GM18508 (cell line): ENCODE results near the gene STXBP3.
A peak's percentile ranks its signal among the peaks of the same experiment; 100 is the strongest.
"Not testable (repeated sequence)": the region's sequence is repeated elsewhere in the genome, so short reads cannot be mapped to it uniquely, and the experiment has no call there.

Experiments
- ATAC-seq: cut with Tn5 transposase; IDR thresholded peaks from one replicate; pipeline ENCODE4 v1.9.1; 2021; ENCODE audit warnings: moderate number of reproducible peaks; ENCODE audit not compliant: insufficient read depth, unreplicated experiment

STXBP3 gene

GRCh38 chr1:108746382-108747170 is at the start of gene STXBP3:
TSS of gene STXBP3 (plus strand) at chr1:108746674. CDS start at chr1:108746738, 64 bp downstream.
- peak; percentile 60 for ATAC-seq

- ATAC-seq: no peak
Observed at GRCh38 chr1:108699375-108700332, 46.8 kb upstream of the STXBP3 start.

- no peak for ATAC-seq
Observed at GRCh38 chr1:108701176-108701849, 45.2 kb upstream of the STXBP3 start.

GRCh38 chr1:108702109-108702508 is 44.4 kb upstream of the STXBP3 start:
- ATAC-seq: not testable (repeated sequence)

- ATAC-seq: no peak
Observed at GRCh38 chr1:108703939-108704338, 42.5 kb upstream of the STXBP3 start.

GRCh38 chr1:108704496-108704895 is 42.0 kb upstream of the STXBP3 start:
- no peak for ATAC-seq

GRCh38 chr1:108706643-108707042 is 39.8 kb upstream of the STXBP3 start:
- ATAC-seq: no peak

- ATAC-seq: peak; percentile 60
Observed at GRCh38 chr1:108708691-108709660, 37.5 kb upstream of the STXBP3 start.

GRCh38 chr1:108712606-108713150 is 33.8 kb upstream of the STXBP3 start, which contains the start of gene FNDC7:
TSS of gene FNDC7 (plus strand) at chr1:108712908. CDS start at chr1:108712934, 26 bp downstream.
- ATAC-seq: no peak

GRCh38 chr1:108715932-108716331 is 30.5 kb upstream of the STXBP3 start:
- ATAC-seq: no peak

GRCh38 chr1:108716437-108717230 is 29.8 kb upstream of the STXBP3 start:
- no peak for ATAC-seq

GRCh38 chr1:108717774-108718316 is 28.6 kb upstream of the STXBP3 start:
- ATAC-seq: no peak

- ATAC-seq: no peak
Observed at GRCh38 chr1:108718927-108719655, 27.4 kb upstream of the STXBP3 start.

GRCh38 chr1:108719656-108720435 is 26.6 kb upstream of the STXBP3 start:
- ATAC-seq: no peak

- no peak for ATAC-seq
Observed at GRCh38 chr1:108722292-108722691, 24.2 kb upstream of the STXBP3 start.

- no peak for ATAC-seq
Observed at GRCh38 chr1:108725906-108726305, 20.6 kb upstream of the STXBP3 start.
